Loucy (cell line): ENCODE measurements around the gene MOB3B.

Source experiments
- H2AFZ ChIP-seq: fragments of 200-600 bp; sonication (generic); 2 replicates; pipeline ENCODE4 v1.6.0; 2016; ENCODE audit warnings: antibody characterized with exemption, mild to moderate bottlenecking, low read length, moderate library complexity
- H3F3A ChIP-seq: fragments of 200-600 bp; 2 replicates; pipeline ENCODE4 v1.6.0; 2016; ENCODE audit warnings: antibody characterized with exemption, low read depth, mild to moderate bottlenecking
- H3K27me3 ChIP-seq: fragments of 200-600 bp; sonication (generic); 2 replicates; pipeline ENCODE4 v1.6.1; 2014; ENCODE audit warnings: low read length, mild to moderate bottlenecking; ENCODE audit not compliant: insufficient read depth, poor library complexity, severe bottlenecking
- H3K36me3 ChIP-seq: fragments of 200-600 bp; sonication (generic); 2 replicates; pipeline ENCODE4 v1.6.1; 2016; ENCODE audit warnings: low read length; ENCODE audit not compliant: insufficient read depth
- H3K4me1 ChIP-seq: fragments of 200-600 bp; sonication (generic); 2 replicates; pipeline ENCODE4 v1.5.1; 2014; ENCODE audit warnings: low read length, mild to moderate bottlenecking; ENCODE audit not compliant: insufficient read depth, poor library complexity, severe bottlenecking
- H3K4me2 ChIP-seq: fragments of 200-600 bp; sonication (generic); 2 replicates; pipeline ENCODE4 v1.6.0; 2014; ENCODE audit warnings: antibody characterized with exemption, low read length, low read depth, mild to moderate bottlenecking; ENCODE audit not compliant: poor library complexity, severe bottlenecking
- H3K4me3 ChIP-seq: fragments of 200-600 bp; sonication (generic); 2 replicates; pipeline ENCODE4 v1.5.1; 2014; ENCODE audit warnings: low read length, mild to moderate bottlenecking, mixed read lengths; ENCODE audit not compliant: poor library complexity, severe bottlenecking
- H3K79me2 ChIP-seq: fragments of 200-600 bp; sonication (generic); 2 replicates; pipeline ENCODE4 v1.6.1; 2014; ENCODE audit warnings: low read length; ENCODE audit not compliant: insufficient read depth
- H3K9ac ChIP-seq: fragments of 200-600 bp; sonication (generic); 2 replicates; pipeline ENCODE4 v1.6.0; 2014; ENCODE audit warnings: mild to moderate bottlenecking, low read depth, low read length, moderate library complexity; ENCODE audit not compliant: poor library complexity, severe bottlenecking
- H3K9me2 ChIP-seq: fragments of 200-600 bp; sonication (generic); replicated peaks from 2 replicates; pipeline ENCODE4 v1.6.1; 2016; ENCODE audit warnings: low read depth, low read length, mixed read lengths
- H3K9me3 ChIP-seq: fragments of 200-600 bp; sonication (generic); 2 replicates; pipeline ENCODE4 v1.6.1; 2014; ENCODE audit warnings: mild to moderate bottlenecking, antibody characterized with exemption, low read length, low read depth; ENCODE audit not compliant: insufficient read depth
- H4K20me1 ChIP-seq: fragments of 200-600 bp; sonication (generic); 2 replicates; pipeline ENCODE4 v1.6.0; 2014; ENCODE audit warnings: antibody characterized with exemption, low read length, mild to moderate bottlenecking; ENCODE audit not compliant: insufficient read depth, poor library complexity, severe bottlenecking
- CTCF ChIP-seq: fragments of 200-600 bp; sonication (generic); conservative IDR thresholded peaks from 2 replicates; pipeline ENCODE4 v1.5.1; 2014; ENCODE audit warnings: mild to moderate bottlenecking, antibody characterized with exemption, low read length
- EZH2phosphoT487 ChIP-seq: fragments of 200-600 bp; IDR thresholded peaks from 2 replicates; pipeline ENCODE4 v1.6.1; 2018; ENCODE audit warnings: antibody characterized with exemption, mild to moderate bottlenecking, moderate library complexity, borderline replicate concordance

Gene MOB3B

GRCh38 chr9:27351438-27351837 is 178.2 kb downstream of the MOB3B start:
- no peaks in the 10 kb centered on the region for H3K36me3 ChIP-seq
- TF ChIP-seq CTCF (no peak), EZH2phosphoT487 (no peak)
- H3K9me2 ChIP-seq: no peaks in the 10 kb centered on the region
- no peaks in the 10 kb centered on the region for H3K79me2 ChIP-seq
- no peaks in the 10 kb centered on the region for H3K27me3 ChIP-seq
- H3K9ac ChIP-seq: no peak overlapping the region
- no peaks in the 10 kb centered on the region for H3F3A ChIP-seq
- H3K4me2 ChIP-seq: no peak overlapping the region
- H3K9me3 ChIP-seq: no peaks in the 10 kb centered on the region
- peaks cover 12% of the 10 kb centered on the region for H3K4me1 ChIP-seq
- H4K20me1 ChIP-seq: no peaks in the 10 kb centered on the region
- H2AFZ ChIP-seq: no peak overlapping the region
- H3K4me3 ChIP-seq: no peak overlapping the region

GRCh38 chr9:27350382-27350976 is 179.1 kb downstream of the MOB3B start:
- Histone ChIP-seq H3K79me2 (no peaks in the 10 kb centered on the region), H3K27me3 (no peaks in the 10 kb centered on the region), H2AFZ (no peak overlapping the region), H3K36me3 (no peaks in the 10 kb centered on the region), H3K4me2 (no peak overlapping the region), H4K20me1 (no peaks in the 10 kb centered on the region), H3K9ac (no peak overlapping the region), H3K4me1 (peaks cover 12% of the 10 kb centered on the region), H3F3A (no peaks in the 10 kb centered on the region), H3K9me2 (no peaks in the 10 kb centered on the region), H3K4me3 (no peak overlapping the region), H3K9me3 (no peaks in the 10 kb centered on the region)
- TF ChIP-seq CTCF: no peak
- no peak for TF ChIP-seq EZH2phosphoT487

GRCh38 chr9:27349698-27350080 is 179.9 kb downstream of the MOB3B start:
- Histone ChIP-seq H3K4me3 (no peak overlapping the region), H3K79me2 (no peaks in the 10 kb centered on the region), H3K9me3 (no peaks in the 10 kb centered on the region), H3K4me1 (peaks cover 12% of the 10 kb centered on the region), H3K9me2 (no peaks in the 10 kb centered on the region), H3K4me2 (no peak overlapping the region), H4K20me1 (no peaks in the 10 kb centered on the region), H3K36me3 (no peaks in the 10 kb centered on the region), H2AFZ (no peak overlapping the region), H3K27me3 (no peaks in the 10 kb centered on the region), H3K9ac (no peak overlapping the region), H3F3A (no peaks in the 10 kb centered on the region)
- TF ChIP-seq CTCF (no peak), EZH2phosphoT487 (no peak)
